ENCODE measurements around the gene SLC2A3.

GRCh38 chr12:7872566-7873319 is 63.2 kb downstream of the SLC2A3 start, which contains the start of gene SLC2A14:
- TF ChIP-seq CTCF (optimal IDR thresholded peaks at IDR 0.05 in 1 of 3, IDR thresholded peaks at IDR 0.05 in 1 of 3, conservative IDR thresholded peaks at IDR 0.05 in 1 of 3; ENCODE audit: extremely low read depth in 1 of 3, insufficient read depth in 2 of 3, low read length in 3 of 3) (no peak), EZH2 (IDR thresholded peaks at IDR 0.05; ENCODE audit: low read length) (no peak)

All from keratinocyte (primary cell).